ENCODE data around the gene ADCY10. TPM values are rescaled to one million over a fixed set of nuclear protein-coding genes. Genes with fewer than 3 reads are reported as not detected.
A peak's percentile ranks its signal among the peaks of the same experiment; 100 is the strongest.

The ADCY10 gene
- total and polyA plus RNA-seq, 7 donors: 0.14 to 0.92 (median 0.28) TPM; not detected in 2

DNA sequence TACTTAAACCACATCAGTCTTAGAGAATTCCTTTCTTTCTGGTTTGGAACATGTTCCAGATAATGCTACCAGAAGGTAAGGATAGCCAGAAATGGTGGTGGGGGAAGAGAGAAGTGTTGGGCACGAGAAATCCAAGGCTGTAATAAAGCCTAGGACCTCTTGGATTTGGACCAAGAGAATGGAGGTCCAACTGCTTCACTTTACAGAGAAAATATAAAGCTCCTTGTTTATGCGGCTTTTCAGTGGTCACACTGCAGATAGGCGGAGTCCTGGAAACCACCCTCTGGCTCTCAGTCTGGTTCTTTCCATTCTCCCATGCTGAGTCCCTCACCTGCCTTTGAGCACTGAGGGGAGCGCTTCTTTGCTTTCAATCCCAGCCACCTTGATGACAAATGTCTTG, 87.8 kb downstream of the ADCY10 start:
- intact Hi-C loops (cut with DNase I): no loop called here
- no peaks in the 10 kb centered on the region for H3K4me1 ChIP-seq
- WGBS, 2 donors: 83 to 87% methylated on average over 4 of the region's 4 CpGs
- H3K9me3 ChIP-seq: no peaks in the 10 kb centered on the region
- H3K36me3 ChIP-seq: no peaks in the 10 kb centered on the region
- TF ChIP-seq POLR2A (IDR thresholded peaks at IDR 0.05) (no peak), POLR2AphosphoS5 (IDR thresholded peaks at IDR 0.05) (no peak), EP300 (IDR thresholded peaks at IDR 0.05) (no peak)
- TF ChIP-seq, protein P1, sequence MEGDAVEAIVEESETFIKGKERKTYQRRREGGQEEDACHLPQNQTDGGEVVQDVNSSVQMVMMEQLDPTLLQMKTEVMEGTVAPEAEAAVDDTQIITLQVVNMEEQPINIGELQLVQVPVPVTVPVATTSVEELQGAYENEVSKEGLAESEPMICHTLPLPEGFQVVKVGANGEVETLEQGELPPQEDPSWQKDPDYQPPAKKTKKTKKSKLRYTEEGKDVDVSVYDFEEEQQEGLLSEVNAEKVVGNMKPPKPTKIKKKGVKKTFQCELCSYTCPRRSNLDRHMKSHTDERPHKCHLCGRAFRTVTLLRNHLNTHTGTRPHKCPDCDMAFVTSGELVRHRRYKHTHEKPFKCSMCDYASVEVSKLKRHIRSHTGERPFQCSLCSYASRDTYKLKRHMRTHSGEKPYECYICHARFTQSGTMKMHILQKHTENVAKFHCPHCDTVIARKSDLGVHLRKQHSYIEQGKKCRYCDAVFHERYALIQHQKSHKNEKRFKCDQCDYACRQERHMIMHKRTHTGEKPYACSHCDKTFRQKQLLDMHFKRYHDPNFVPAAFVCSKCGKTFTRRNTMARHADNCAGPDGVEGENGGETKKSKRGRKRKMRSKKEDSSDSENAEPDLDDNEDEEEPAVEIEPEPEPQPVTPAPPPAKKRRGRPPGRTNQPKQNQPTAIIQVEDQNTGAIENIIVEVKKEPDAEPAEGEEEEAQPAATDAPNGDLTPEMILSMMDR (IDR thresholded peaks at IDR 0.05): no peak
- no peak overlapping the region for H3K27ac ChIP-seq
- no peak for DNase-seq
- H3K27me3 ChIP-seq: no peaks in the 10 kb centered on the region
- H3K4me3 ChIP-seq: no peak overlapping the region

DNA sequence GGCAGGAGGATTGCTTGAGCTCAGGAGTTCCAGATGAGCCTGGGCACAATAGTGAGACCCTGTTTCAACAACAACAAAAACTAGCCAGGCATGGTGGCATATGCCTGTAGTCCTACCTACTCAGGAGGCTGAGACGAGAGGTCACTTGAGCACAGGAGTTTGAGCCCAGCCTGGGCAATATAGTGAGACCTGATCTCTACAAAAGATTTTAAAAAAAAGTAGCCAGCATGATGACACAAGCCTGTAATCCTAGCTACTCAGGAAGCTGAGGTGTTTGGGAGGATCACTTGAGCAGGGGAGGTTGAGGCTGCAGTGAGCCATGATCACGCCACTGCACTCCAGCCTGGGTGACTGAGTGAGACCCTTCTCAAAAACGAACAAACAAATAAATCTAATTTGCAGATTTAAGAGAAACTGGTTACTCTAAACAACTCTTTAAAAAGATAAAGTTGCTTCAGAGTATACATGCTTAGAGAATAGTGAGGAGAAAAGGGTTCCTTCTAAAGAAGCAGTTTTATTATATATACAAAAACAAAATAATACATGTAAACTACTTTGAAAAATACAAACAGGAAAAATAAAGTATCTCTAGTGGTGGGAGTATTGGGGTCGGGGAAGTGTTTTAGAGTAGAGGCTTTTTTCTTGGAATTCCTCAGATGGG, 88.4 kb downstream of the ADCY10 start:
- Histone ChIP-seq H3K27ac (no peak overlapping the region), H3K4me3 (no peak overlapping the region), H3K27me3 (no peaks in the 10 kb centered on the region), H3K4me1 (peaks cover 0 to under 1% (median 0%) of the 10 kb centered on the region in 4 donors), H3K9me3 (no peaks in the 10 kb centered on the region), H3K36me3 (no peaks in the 10 kb centered on the region)
- TF ChIP-seq POLR2A (IDR thresholded peaks at IDR 0.05): no peak
- no peak for TF ChIP-seq POLR2AphosphoS5 (IDR thresholded peaks at IDR 0.05)
- TF ChIP-seq EP300 (IDR thresholded peaks at IDR 0.05): no peak
- TF ChIP-seq, protein P1 (IDR thresholded peaks at IDR 0.05): no peak
- intact Hi-C loops (cut with DNase I): no loop called here
- WGBS, 2 donors: 83 to 84% methylated on average over 4 of the region's 4 CpGs
- DNase-seq: no peak

DNA sequence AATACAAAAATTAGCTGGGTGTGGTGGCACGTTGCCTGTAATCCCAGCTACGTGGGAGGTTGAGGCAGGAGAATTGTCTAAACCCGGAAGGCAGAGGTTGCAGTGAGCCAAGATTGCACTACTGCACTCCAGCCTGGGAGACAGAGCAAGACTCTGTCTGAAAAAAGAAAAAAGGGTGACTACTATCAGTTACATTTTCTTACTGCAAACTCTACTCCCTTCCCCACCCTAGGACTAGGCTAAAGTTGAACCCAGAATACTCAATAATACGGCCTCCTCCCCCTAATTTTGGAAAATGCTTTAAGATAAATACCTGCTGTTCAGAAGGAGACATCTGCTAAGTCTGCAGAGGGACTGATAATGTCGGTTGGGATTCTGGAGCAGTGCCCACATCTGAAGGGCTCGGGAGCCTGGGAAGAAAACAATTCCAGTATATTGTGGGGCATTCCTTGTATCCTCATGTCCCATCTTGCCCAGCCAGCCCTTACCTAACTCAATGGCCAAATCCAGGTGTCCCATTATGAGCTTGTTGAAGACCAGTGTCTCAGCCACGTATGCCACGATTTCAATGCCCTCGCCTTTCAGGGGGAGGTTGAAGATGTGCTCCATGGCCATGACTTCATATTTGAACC, 89.7 kb downstream of the ADCY10 start:
- Histone ChIP-seq H3K27ac (no peak overlapping the region), H3K27me3 (no peaks in the 10 kb centered on the region), H3K4me1 (peaks cover 0 to 7% (median 2%) of the 10 kb centered on the region in 4 donors), H3K9me3 (no peaks in the 10 kb centered on the region), H3K4me3 (no peak overlapping the region), H3K36me3 (no peaks in the 10 kb centered on the region)
- 60 to 77% methylated on average over 9 of the region's 9 CpGs for WGBS, 2 donors
- TF ChIP-seq, protein P1 (IDR thresholded peaks at IDR 0.05): no peak
- TF ChIP-seq EP300 (IDR thresholded peaks at IDR 0.05): no peak
- TF ChIP-seq POLR2AphosphoS5 (IDR thresholded peaks at IDR 0.05): no peak
- no peak for TF ChIP-seq POLR2A (IDR thresholded peaks at IDR 0.05)
- intact Hi-C loops (cut with DNase I): no loop called here
- DNase-seq: no peak

DNA sequence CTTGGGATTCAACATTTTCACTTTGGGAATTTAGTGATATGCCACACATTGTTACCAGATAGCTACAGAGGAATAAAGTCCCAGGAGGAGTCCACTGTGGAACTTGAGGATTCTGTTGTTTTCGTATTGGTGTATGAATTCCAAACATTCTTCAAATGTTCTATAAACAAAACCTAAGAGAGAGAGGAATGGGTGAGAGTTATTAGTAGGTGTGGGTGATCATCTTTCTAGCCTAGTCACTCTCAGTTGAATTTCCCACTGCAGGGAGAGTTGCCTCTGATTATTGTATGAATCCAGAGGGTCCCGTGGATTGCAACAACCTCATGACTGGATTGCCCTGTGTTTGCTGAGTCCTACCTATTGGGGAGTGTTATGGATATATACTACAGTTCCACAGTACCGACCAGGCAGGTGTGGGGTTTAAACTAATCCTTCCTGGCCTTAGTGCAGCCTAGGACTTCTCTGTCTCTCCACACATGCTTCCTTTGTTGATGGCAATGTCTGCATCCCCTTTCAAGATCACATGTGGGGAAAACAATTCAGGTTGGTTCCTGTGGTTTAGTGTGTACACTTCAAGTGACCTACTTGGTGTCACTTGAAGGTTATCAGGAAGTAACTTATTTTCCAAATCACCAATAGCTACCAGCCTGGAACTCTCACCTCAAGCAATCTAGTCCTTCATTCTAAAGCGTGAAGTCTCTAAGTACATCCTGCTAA, 91.8 kb downstream of the ADCY10 start:
- 79 to 84% methylated on average over 4 of the region's 4 CpGs for WGBS, 2 donors
- Histone ChIP-seq H3K27me3 (no peaks in the 10 kb centered on the region), H3K4me3 (no peak overlapping the region), H3K4me1 (peaks cover 0 to 7% (median 2%) of the 10 kb centered on the region in 4 donors), H3K36me3 (no peaks in the 10 kb centered on the region), H3K27ac (peak overlapping the region in 1 of 4 donors; percentile 21), H3K9me3 (no peaks in the 10 kb centered on the region)
- TF ChIP-seq EP300 (IDR thresholded peaks at IDR 0.05) (no peak), POLR2AphosphoS5 (IDR thresholded peaks at IDR 0.05) (no peak), POLR2A (IDR thresholded peaks at IDR 0.05) (no peak)
- TF ChIP-seq, protein P1 (IDR thresholded peaks at IDR 0.05): no peak
- no peak for DNase-seq
- intact Hi-C loops (cut with DNase I): no loop called here

Data from sigmoid colon (tissue), 7 donors.